ENCODE data around the gene PUM2. TPM values are rescaled to one million over a fixed set of nuclear protein-coding genes. Genes with fewer than 3 reads are reported as not detected.

Gene PUM2
- total and polyA plus RNA-seq, 12 donors, result 12.4 to 79.1 (median 67.6) TPM

- H3K4me3 ChIP-seq, result no peak overlapping the region
- no peak for DNase-seq
- 84 to 93% methylated on average over 17 of the region's 17 CpGs for WGBS, 2 donors
- no peaks in the 10 kb centered on the region for H3K9me3 ChIP-seq
- intact Hi-C loops (cut with DNase I), result no loop called here
- no peak for TF ChIP-seq CTCF (IDR thresholded peaks at IDR 0.05)
- no peaks in the 10 kb centered on the region for H3K27me3 ChIP-seq
- H3K4me1 ChIP-seq, result no peaks in the 10 kb centered on the region
- no peak for ATAC-seq
- no peak overlapping the region for H3K27ac ChIP-seq
- H3K36me3 ChIP-seq, result no peaks in the 10 kb centered on the region
These were observed 147.0 kb downstream of the PUM2 start for GRCh38 chr2:20203521-20204225.

GRCh38 chr2:20203072-20203471 lies 147.6 kb downstream of the PUM2 start:
- no peak for TF ChIP-seq CTCF (IDR thresholded peaks at IDR 0.05)
- no peaks in the 10 kb centered on the region for H3K4me1 ChIP-seq
- H3K9me3 ChIP-seq, result no peaks in the 10 kb centered on the region
- no peaks in the 10 kb centered on the region for H3K36me3 ChIP-seq
- intact Hi-C loops (cut with DNase I), result no loop called here
- WGBS, 2 donors, result 93 to 97% methylated on average over 10 of the region's 10 CpGs
- no peak overlapping the region for H3K27ac ChIP-seq
- no peak overlapping the region for H3K4me3 ChIP-seq
- no peak for ATAC-seq
- DNase-seq, result no peak
- no peaks in the 10 kb centered on the region for H3K27me3 ChIP-seq

GRCh38 chr2:20201671-20202070 lies 149.0 kb downstream of the PUM2 start:
- no peak for DNase-seq

More at GRCh38 chr2:20201671-20202070, 149.0 kb downstream of the PUM2 start:
- WGBS, 2 donors, result 81 to 89% methylated on average over 17 of the region's 17 CpGs
- intact Hi-C loops (cut with DNase I), result no loop called here
- Histone ChIP-seq H3K27me3 (no peaks in the 10 kb centered on the region), H3K36me3 (no peaks in the 10 kb centered on the region), H3K4me1 (no peaks in the 10 kb centered on the region), H3K27ac (no peak overlapping the region), H3K4me3 (no peak overlapping the region), H3K9me3 (no peaks in the 10 kb centered on the region)
- TF ChIP-seq CTCF (IDR thresholded peaks at IDR 0.05), result no peak
- no peak for ATAC-seq
